AG04449 (cell line): Measurements from ENCODE around the gene CCDC146.
"Not testable (repeated sequence)": the region's sequence is repeated elsewhere in the genome, so short reads cannot be mapped to it uniquely, and the experiment has no call there.

Source experiments
- CTCF ChIA-PET: fragments of 350-600 bp; formaldehyde crosslinking; extraction: SDS; loops from one replicate; lab custom pipeline; 2021; ENCODE audit warnings: antibody characterized with exemption; lab: Yijun Ruan, JAX
- POLR2A ChIA-PET: fragments of 400-600, 350-600 bp; formaldehyde crosslinking; extraction: SDS; loops from one replicate; lab custom pipeline; 2020; ENCODE audit warnings: antibody characterized with exemption, inconsistent platforms; lab: Yijun Ruan, JAX
- DNase-seq: peaks from one replicate; pipeline ENCODE4 v3.0.0-alpha.2; 2010; ENCODE audit warnings: low read depth, low spot score
- H3K4me3 ChIP-seq: 2 replicates; pipeline ENCODE4 v1.5.1; 2011; ENCODE audit warnings: low read depth, mild to moderate bottlenecking, control low read depth, low read length
- CTCF ChIP-seq: IDR thresholded peaks from one replicate; pipeline ENCODE4 v1.5.1; 2011; ENCODE audit warnings: mild to moderate bottlenecking, moderate library complexity, low read length, control low read depth, inconsistent platforms; ENCODE audit not compliant: insufficient read depth; ENCODE audit errors: missing control alignments

CCDC146 gene

GRCh38 chr7:77175274-77175800 lies 52.9 kb downstream of the CCDC146 start:
- CTCF ChIA-PET, DNase-seq, POLR2A ChIA-PET, H3K4me3 ChIP-seq: not testable (repeated sequence)

- H3K4me3 ChIP-seq, DNase-seq, POLR2A ChIA-PET, CTCF ChIA-PET: not testable (repeated sequence)
Observed at GRCh38 chr7:77177321-77177904, 55.0 kb downstream of the CCDC146 start.

GRCh38 chr7:77178024-77178423 lies 55.6 kb downstream of the CCDC146 start:
- POLR2A ChIA-PET, H3K4me3 ChIP-seq, DNase-seq, CTCF ChIA-PET: not testable (repeated sequence)

- POLR2A ChIA-PET = no interaction called here
- H3K4me3 ChIP-seq = no peak overlapping the region
- CTCF ChIA-PET = no interaction called here
- TF ChIP-seq CTCF = no peak
- no peak for DNase-seq
Observed at GRCh38 chr7:77181015-77181595, 58.7 kb downstream of the CCDC146 start.

- DNase-seq = no peak
- ChIA-PET CTCF (no interaction called here), POLR2A (no interaction called here)
- no peak for TF ChIP-seq CTCF
- no peak overlapping the region for H3K4me3 ChIP-seq
Observed at GRCh38 chr7:77181734-77182133, 59.3 kb downstream of the CCDC146 start.

GRCh38 chr7:77182261-77182660 lies 59.8 kb downstream of the CCDC146 start:
- no peak for TF ChIP-seq CTCF
- ChIA-PET POLR2A (no interaction called here), CTCF (no interaction called here)
- no peak overlapping the region for H3K4me3 ChIP-seq
- DNase-seq = no peak

GRCh38 chr7:77184463-77184862 lies 62.0 kb downstream of the CCDC146 start:
- ChIA-PET CTCF (no interaction called here), POLR2A (no interaction called here)
- TF ChIP-seq CTCF = no peak

GRCh38 chr7:77184990-77185389 lies 62.6 kb downstream of the CCDC146 start:
- no peak overlapping the region for H3K4me3 ChIP-seq
- TF ChIP-seq CTCF = no peak
- ChIA-PET CTCF (no interaction called here), POLR2A (no interaction called here)
- DNase-seq = no peak

More at GRCh38 chr7:77184463-77184862, 62.0 kb downstream of the CCDC146 start:
- no peak overlapping the region for H3K4me3 ChIP-seq
- no peak for DNase-seq
